ENCODE measurements around the gene GXYLT1. TPM values are rescaled to one million over a fixed set of nuclear protein-coding genes. Genes with fewer than 3 reads are reported as not detected.

Gene GXYLT1
- total and polyA plus RNA-seq, 2 donors (not counting 3 experiments of a cell fraction or from before 2014, with no cell fraction given), result 6.8 to 23.0 TPM

- Histone ChIP-seq H3K27me3 (ENCODE audit: control insufficient read depth in 2 of 2, insufficient read depth in 2 of 2, low read length in 2 of 2) (no peaks in the 10 kb centered on the region), H3K79me2 (ENCODE audit: control insufficient read depth, insufficient read depth, low read length) (peaks cover 49% of the 10 kb centered on the region), H3K4me3 (replicated peaks in 1 of 3; ENCODE audit: insufficient read depth in 1 of 3, low read depth in 1 of 3, low read length in 3 of 3) (peak overlapping the region; percentile 86 to 93 (median 89)), H3K4me1 (ENCODE audit: control insufficient read depth, extremely low read depth, insufficient read depth, low read length) (peaks cover 14% of the 10 kb centered on the region), H3K36me3 (ENCODE audit: control insufficient read depth in 2 of 2, extremely low read depth in 1 of 2, insufficient read depth in 2 of 2, low read length in 2 of 2) (no peaks in the 10 kb centered on the region), H2AFZ (ENCODE audit: low read depth, low read length) (peak overlapping the region; percentile 96), H3K9ac (replicated peaks; ENCODE audit: extremely low read depth, insufficient read depth, low read length) (peak overlapping the region; percentile 83), H3K9me1 (replicated peaks; ENCODE audit: control insufficient read depth, extremely low read depth, insufficient read depth, low read length) (no peaks in the 10 kb centered on the region), H4K20me1 (replicated peaks; ENCODE audit: control insufficient read depth, extremely low read depth, insufficient read depth, low read length) (peaks cover 4% of the 10 kb centered on the region), H3K4me2 (ENCODE audit: insufficient read depth, low read length) (peak overlapping the region; percentile 90), H3K27ac (ENCODE audit: insufficient read depth, low read depth, low read length) (peak overlapping the region; percentile 62), H3K9me3 (replicated peaks; ENCODE audit: control insufficient read depth, insufficient read depth, low read length) (no peaks in the 10 kb centered on the region)
- POLR2A ChIA-PET, result no interaction called here
- peak; percentile 54 for DNase-seq (ENCODE audit: low read depth, low spot score)
- BruUV-seq (replicated peaks), result TSS peak; percentile 29
- FAIRE-seq, result no peak
- CTCF ChIA-PET, result no interaction called here
- intact Hi-C loops (cut with micrococcal nuclease), result loop anchor here (1.0 kb wide), 2 partner anchors 12 to 95 kb away; partner anchors contain the start of gene YAF2
- TF ChIP-seq MYC (IDR thresholded peaks at IDR 0.05; ENCODE audit: low read depth, low read length) (no peak), POLR2AphosphoS5 (IDR thresholded peaks at IDR 0.05; ENCODE audit: insufficient read depth, low read depth, low read length) (no peak), FOS (IDR thresholded peaks at IDR 0.05; ENCODE audit: borderline replicate concordance, insufficient read depth, low read length) (no peak), EZH2 (IDR thresholded peaks at IDR 0.05; ENCODE audit: borderline replicate concordance, low read depth, low read length, severe bottlenecking) (no peak), MAX (IDR thresholded peaks at IDR 0.05; ENCODE audit: insufficient read depth, insufficient read length) (no peak), JUN (IDR thresholded peaks at IDR 0.05; ENCODE audit: borderline replicate concordance, insufficient read depth, insufficient read length, low read depth) (no peak), GATA2 (IDR thresholded peaks at IDR 0.05; ENCODE audit: insufficient read depth, insufficient read length, low read depth, low read length) (no peak), POLR2A (IDR thresholded peaks at IDR 0.05; ENCODE audit: low read depth, low read length) (no peak), CTCF (IDR thresholded peaks at IDR 0.05; ENCODE audit: extremely low read depth in 1 of 2, insufficient read depth in 1 of 2, low read depth in 1 of 2, low read length in 2 of 2) (no peak)
- dilution Hi-C loops (cut with MboI; ENCODE audit: extremely low pct_ligation_motif_present, low sequenced_read_pairs), result no loop called here
Measured at GRCh38 chr12:42143452-42144157, 1.1 kb downstream of the GXYLT1 start.
